Glutamatergic neuron (in vitro differentiated cells): Measurements from ENCODE around the gene NUTF2. TPM values are rescaled to one million over a fixed set of nuclear protein-coding genes. Genes with fewer than 3 reads are reported as not detected.

Source experiments
- DNase-seq: peaks from one replicate; pipeline ENCODE4 v3.0.0; 2022
- H3K27ac Mint-ChIP-seq: one replicate; pipeline ENCODE4 v1.8.0; 2020; ENCODE audit warnings: mild to moderate bottlenecking, mixed read lengths, inconsistent platforms; ENCODE audit not compliant: unreplicated experiment
- H3K27me3 Mint-ChIP-seq: one replicate; pipeline ENCODE4 v1.8.0; 2020; ENCODE audit warnings: mild to moderate bottlenecking, moderate library complexity, mixed read lengths, inconsistent platforms; ENCODE audit not compliant: unreplicated experiment
- H3K36me3 Mint-ChIP-seq: one replicate; pipeline ENCODE4 v1.8.0; 2020; ENCODE audit warnings: mild to moderate bottlenecking, mixed read lengths, inconsistent platforms; ENCODE audit not compliant: unreplicated experiment
- H3K4me1 Mint-ChIP-seq: one replicate; pipeline ENCODE4 v1.8.0; 2020; ENCODE audit warnings: mild to moderate bottlenecking, low read depth, mixed read lengths, inconsistent platforms; ENCODE audit not compliant: unreplicated experiment
- H3K4me3 Mint-ChIP-seq: one replicate; pipeline ENCODE4 v1.8.0; 2020; ENCODE audit warnings: mild to moderate bottlenecking, mixed read lengths, inconsistent platforms; ENCODE audit not compliant: unreplicated experiment
- H3K9me3 Mint-ChIP-seq: one replicate; pipeline ENCODE4 v1.8.0; 2020; ENCODE audit warnings: mild to moderate bottlenecking, moderate library complexity, mixed read lengths, inconsistent platforms; ENCODE audit not compliant: unreplicated experiment
- CTCF ChIP-seq: fragments of 200-600 bp; sonication (generic); IDR thresholded peaks from one replicate; pipeline ENCODE4 v1.5.0; 2021; ENCODE audit not compliant: partially characterized antibody, unreplicated experiment
- total RNA-seq: library from RNA; stranded (reverse); fragmentation: NEBNext Ultra II Directional; extraction: Animal tissue kit (Norgen Biotek cat#: 25700); gene quantifications from one replicate; pipeline ENCODE4 v1.2.1, GENCODE V29; 2021; ENCODE audit not compliant: unreplicated experiment

NUTF2 gene
- total RNA-seq, 1 donor from 2014 or later, result 196 TPM

GRCh38 chr16:67869653-67870052, 22.9 kb downstream of the NUTF2 start:
- Mint-ChIP-seq H3K36me3 (no peaks in the 10 kb centered on the region), H3K4me3 (no peak overlapping the region), H3K27ac (no peak overlapping the region), H3K9me3 (peaks cover 6% of the 10 kb centered on the region), H3K27me3 (no peaks in the 10 kb centered on the region), H3K4me1 (peaks cover 10% of the 10 kb centered on the region)
- no peak for TF ChIP-seq CTCF
- DNase-seq, result no peak

- Mint-ChIP-seq H3K27me3 (no peaks in the 10 kb centered on the region), H3K9me3 (peaks cover 10% of the 10 kb centered on the region), H3K27ac (no peak overlapping the region), H3K4me1 (peaks cover 14% of the 10 kb centered on the region), H3K36me3 (no peaks in the 10 kb centered on the region), H3K4me3 (no peak overlapping the region)
- no peak for DNase-seq
- no peak for TF ChIP-seq CTCF
Measured at GRCh38 chr16:67871256-67871655, 24.5 kb downstream of the NUTF2 start.

- H3K27me3 Mint-ChIP-seq, result no peaks in the 10 kb centered on the region
Measured at GRCh38 chr16:67872131-67872630, 25.4 kb downstream of the NUTF2 start.

GRCh38 chr16:67872631-67873434, 26.1 kb downstream of the NUTF2 start, which contains the start of gene EDC4:
Gene EDC4 (plus strand): TSS chr16:67873052. CDS start chr16:67873262, 210 bp downstream.
- peaks cover 14% of the 10 kb centered on the region for H3K4me1 Mint-ChIP-seq
- TF ChIP-seq CTCF, result no peak
- peak; percentile 88 for DNase-seq
- no peaks in the 10 kb centered on the region for H3K36me3 Mint-ChIP-seq
- H3K9me3 Mint-ChIP-seq, result peaks cover 10% of the 10 kb centered on the region
- peak within 1 kb of the TSS; percentile 91 for H3K27ac Mint-ChIP-seq
- H3K4me3 Mint-ChIP-seq, result peak within 1 kb of the TSS; percentile 94
- peaks cover 3% of the 10 kb centered on the region for H3K27me3 Mint-ChIP-seq

More at GRCh38 chr16:67872131-67872630, 25.4 kb downstream of the NUTF2 start:
- no peak for TF ChIP-seq CTCF
- peaks cover 14% of the 10 kb centered on the region for H3K4me1 Mint-ChIP-seq
- H3K9me3 Mint-ChIP-seq, result peaks cover 10% of the 10 kb centered on the region
- H3K4me3 Mint-ChIP-seq, result peak overlapping the region; percentile 55
- H3K27ac Mint-ChIP-seq, result peak overlapping the region; percentile 56
- H3K36me3 Mint-ChIP-seq, result no peaks in the 10 kb centered on the region
- DNase-seq, result no peak
